CD4-positive, alpha-beta memory T cell (primary cell): ENCODE data around the gene ENPP4. TPM values are rescaled to one million over a fixed set of nuclear protein-coding genes. Genes with fewer than 3 reads are reported as not detected.

Experiments
- CTCF ChIA-PET: fragments of 350-600 bp; sonication (Branson Sonifier 250); formaldehyde crosslinking; loops from one replicate; lab custom pipeline; 2021; ENCODE audit warnings: inconsistent platforms; ENCODE audit not compliant: partially characterized antibody; lab: Charles Lee
- POLR2A ChIA-PET: fragments of 350-600 bp; sonication (Branson Sonifier 250); formaldehyde crosslinking; loops from one replicate; lab custom pipeline; 2021; ENCODE audit not compliant: partially characterized antibody; lab: Charles Lee
- DNase-seq, 5 donors: peaks; one replicate each; pipeline versions ENCODE4 v3.0.0 to v3.0.0-alpha.2; 2020 to 2022; ENCODE audit warnings: mixed read lengths in 1 of 5
- H3K27ac ChIP-seq: one replicate; pipeline ENCODE4 v1.7.0; 2013; ENCODE audit warnings: low read depth, low read length
- H3K27me3 ChIP-seq: 2 replicates; pipeline ENCODE4 v1.7.0; 2013; ENCODE audit warnings: mild to moderate bottlenecking, low read length, moderate library complexity; ENCODE audit not compliant: insufficient read depth
- H3K36me3 ChIP-seq: 2 replicates; pipeline ENCODE4 v1.7.0; 2013; ENCODE audit warnings: mild to moderate bottlenecking, low read length, moderate library complexity; ENCODE audit not compliant: insufficient read depth
- H3K4me1 ChIP-seq: 2 replicates; pipeline ENCODE4 v1.7.0; 2013; ENCODE audit warnings: mild to moderate bottlenecking, low read length, moderate library complexity; ENCODE audit not compliant: insufficient read depth
- H3K4me3 ChIP-seq, 2 donors: one replicate each; pipeline ENCODE4 v1.7.0; 2013; ENCODE audit warnings: low read length in 2 of 2, mild to moderate bottlenecking in 1 of 2
- H3K9me3 ChIP-seq, 2 donors: one replicate each; pipeline ENCODE4 v1.7.0; 2013; ENCODE audit warnings: low read length in 2 of 2, control low read depth in 1 of 2; ENCODE audit not compliant: control insufficient read depth in 1 of 2
- H3K27ac Mint-ChIP-seq, 7 donors: one replicate each; pipeline ENCODE4 v1.8.0; 2020 to 2021; ENCODE audit warnings: mixed read lengths in 7 of 7, mild to moderate bottlenecking in 6 of 7, inconsistent platforms in 3 of 7, moderate library complexity in 3 of 7
- H3K27me3 Mint-ChIP-seq, 2 donors: one replicate each; pipeline ENCODE4 v1.8.0; 2020 to 2021; ENCODE audit warnings: mixed read lengths in 2 of 2
- H3K36me3 Mint-ChIP-seq, 2 donors: one replicate each; pipeline ENCODE4 v1.8.0; 2020 to 2021; ENCODE audit warnings: mixed read lengths in 2 of 2, inconsistent platforms in 1 of 2, mild to moderate bottlenecking in 1 of 2
- H3K4me1 Mint-ChIP-seq, 4 donors: one replicate each; pipeline ENCODE4 v1.8.0; 2020 to 2021; ENCODE audit warnings: mixed read lengths in 4 of 4, mild to moderate bottlenecking in 1 of 4
- H3K4me3 Mint-ChIP-seq, 8 donors: one replicate each; pipeline ENCODE4 v1.8.0; 2020 to 2021; ENCODE audit warnings: mixed read lengths in 8 of 8, mild to moderate bottlenecking in 7 of 8, moderate library complexity in 6 of 8, inconsistent platforms in 3 of 8
- H3K9me3 Mint-ChIP-seq, 8 donors: one replicate each; pipeline ENCODE4 v1.8.0; 2020 to 2021; ENCODE audit warnings: mixed read lengths in 8 of 8, mild to moderate bottlenecking in 5 of 8, inconsistent platforms in 3 of 8, moderate library complexity in 1 of 8
- intact Hi-C: fragments of 100-400 bp; cut with micrococcal nuclease; formaldehyde crosslinking; loops from one replicate; pipeline ENCODE4 v1.15.1; 2023
- polyA plus RNA-seq, 2 donors: library from polyadenylated mRNA; unstranded; fragments of 300-500 nt; fragmentation: Illumina TruSeq; gene quantifications; one replicate each; pipeline ENCODE4 v1.2.3, GENCODE V29; 2021
- total RNA-seq, 2 experiments: library from RNA; stranded (reverse); gene quantifications; one replicate each; pipeline ENCODE4 v1.2.3, GENCODE V29; 2021

ENPP4 gene
- total and polyA plus RNA-seq, 4 experiments from 2014 or later, result 3.2 to 11.1 (median 7.7) TPM

DNA sequence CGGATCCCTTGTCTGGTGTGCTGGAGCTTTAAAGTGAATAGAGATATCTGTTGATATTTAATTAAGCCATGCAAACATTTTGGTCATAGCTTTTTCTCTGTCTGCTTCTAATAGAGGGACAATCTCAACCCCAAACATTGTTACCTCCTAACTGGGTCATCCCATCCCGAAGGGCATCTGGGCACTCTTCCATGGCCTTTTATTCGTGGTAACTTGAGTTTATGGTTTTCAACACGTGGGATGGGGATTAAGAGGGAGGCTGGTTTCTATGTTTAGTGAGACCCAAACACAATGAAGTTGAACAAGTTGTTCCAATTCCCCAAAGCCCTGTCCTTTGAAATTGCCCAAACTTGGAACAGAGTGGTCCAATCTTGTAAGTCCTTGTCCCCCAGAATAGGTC is 42.4 kb downstream of the ENPP4 start:
- Mint-ChIP-seq H3K4me3 (peak overlapping the region in 3 of 8 donors; percentile 7 to 61 (median 57)), H3K27me3 (peaks cover 9 to 25% of the 10 kb centered on the region in 2 donors)

GRCh38 chr6:46174904-46175303 is 45.1 kb downstream of the ENPP4 start:
- DNase-seq, result peak in 2 of 5 donors; percentile 1 to 5
- Histone ChIP-seq H3K36me3 (no peaks in the 10 kb centered on the region), H3K4me3 (no peak overlapping the region), H3K4me1 (peaks cover 20% of the 10 kb centered on the region), H3K27ac (no peak overlapping the region), H3K27me3 (no peaks in the 10 kb centered on the region), H3K9me3 (no peaks in the 10 kb centered on the region)
- peak overlapping the region in 6 of 7 donors; percentile 22 to 85 (median 65) for H3K27ac Mint-ChIP-seq
- POLR2A ChIA-PET, result no interaction called here
- CTCF ChIA-PET, result interaction anchor here (1.8 kb wide), 1 partner anchor 84 kb away, joined by 5 read pairs; no protein-coding TSS in a partner anchor
- peaks cover 7 to 20% of the 10 kb centered on the region in 2 donors for H3K27me3 Mint-ChIP-seq
- H3K36me3 Mint-ChIP-seq, result no peaks in the 10 kb centered on the region
- peak overlapping the region in 1 of 8 donors; percentile 7 for H3K4me3 Mint-ChIP-seq
- intact Hi-C loops, result no loop called here
- H3K4me1 Mint-ChIP-seq, result peaks cover 10 to 38% (median 22%) of the 10 kb centered on the region in 4 donors
- peaks cover 0 to 3% (median 0%) of the 10 kb centered on the region in 8 donors for H3K9me3 Mint-ChIP-seq

More for the DNA sequence above, 42.4 kb downstream of the ENPP4 start:
- Mint-ChIP-seq H3K36me3 (no peaks in the 10 kb centered on the region), H3K4me1 (peaks cover 11 to 41% (median 23%) of the 10 kb centered on the region in 4 donors), H3K27ac (no peak overlapping the region), H3K9me3 (no peaks in the 10 kb centered on the region)
- intact Hi-C loops, result no loop called here
- Histone ChIP-seq H3K27me3 (no peaks in the 10 kb centered on the region), H3K36me3 (no peaks in the 10 kb centered on the region), H3K9me3 (no peaks in the 10 kb centered on the region), H3K4me3 (no peak overlapping the region), H3K4me1 (peaks cover 21% of the 10 kb centered on the region), H3K27ac (no peak overlapping the region)
- ChIA-PET CTCF (no interaction called here), POLR2A (no interaction called here)
- DNase-seq, result no peak

DNA sequence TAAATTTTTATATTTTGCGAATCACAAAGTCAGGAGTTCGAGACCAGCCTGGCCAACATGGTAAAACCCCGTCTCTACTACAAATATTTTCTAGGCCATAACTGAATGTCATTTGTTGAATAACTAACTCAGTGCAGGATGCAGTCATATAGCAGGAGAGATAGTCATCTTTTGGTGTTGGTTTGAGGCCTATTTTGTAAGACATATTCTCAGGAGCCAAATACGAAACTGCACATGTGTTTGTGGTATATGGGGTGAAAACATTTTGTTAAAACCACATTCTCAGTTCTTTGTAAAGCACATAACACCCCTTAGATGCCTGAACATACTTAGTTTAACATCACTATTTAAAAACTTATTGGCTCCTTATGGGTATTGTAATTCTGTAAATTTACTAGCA is 45.7 kb downstream of the ENPP4 start:
- Mint-ChIP-seq H3K36me3 (no peaks in the 10 kb centered on the region), H3K4me3 (peak overlapping the region in 4 of 8 donors; percentile 1 to 38 (median 6)), H3K4me1 (peaks cover 6 to 33% (median 16%) of the 10 kb centered on the region in 4 donors), H3K27me3 (peaks cover 3 to 15% of the 10 kb centered on the region in 2 donors), H3K9me3 (peaks cover 0 to 3% (median 0%) of the 10 kb centered on the region in 8 donors), H3K27ac (peak overlapping the region; percentile 22 to 85 (median 63))
- DNase-seq, result peak in 4 of 5 donors; percentile 44 to 61 (median 46)
- no peaks in the 10 kb centered on the region for H3K27me3 ChIP-seq
- H3K9me3 ChIP-seq, result no peaks in the 10 kb centered on the region
- no peaks in the 10 kb centered on the region for H3K36me3 ChIP-seq
- H3K4me3 ChIP-seq, result no peak overlapping the region
- H3K27ac ChIP-seq, result no peak overlapping the region
- POLR2A ChIA-PET, result interaction anchor here (1.1 kb wide), 1 partner anchor 46 kb away, joined by 4 read pairs; the partner anchor contains the start of gene ENPP4
- CTCF ChIA-PET, result interaction anchor here (1.2 to 1.8 kb wide), 2 partner anchors 11 to 85 kb away, joined by 4 to 5 read pairs; no protein-coding TSS in a partner anchor
- intact Hi-C loops, result no loop called here
- H3K4me1 ChIP-seq, result peaks cover 15% of the 10 kb centered on the region

- no peaks in the 10 kb centered on the region for H3K9me3 ChIP-seq
- POLR2A ChIA-PET, result interaction anchor here (1.1 kb wide), 1 partner anchor 47 kb away, joined by 4 read pairs; the partner anchor contains the start of gene ENPP4
- no peaks in the 10 kb centered on the region for H3K27me3 ChIP-seq
- no peak overlapping the region for H3K4me3 ChIP-seq
- peaks cover 5 to 29% (median 13%) of the 10 kb centered on the region in 4 donors for H3K4me1 Mint-ChIP-seq
- no peaks in the 10 kb centered on the region for H3K36me3 Mint-ChIP-seq
- peaks cover 0 to 3% (median 0%) of the 10 kb centered on the region in 8 donors for H3K9me3 Mint-ChIP-seq
- peaks cover 13% of the 10 kb centered on the region for H3K4me1 ChIP-seq
- no peak for DNase-seq
- peaks cover 3 to 12% of the 10 kb centered on the region in 2 donors for H3K27me3 Mint-ChIP-seq
- intact Hi-C loops, result no loop called here
- CTCF ChIA-PET, result interaction anchor here (0.6 to 1.2 kb wide), 2 partner anchors 11 to 15 kb away, joined by 4 to 5 read pairs; no protein-coding TSS in a partner anchor
- no peak overlapping the region for H3K27ac ChIP-seq
- H3K27ac Mint-ChIP-seq, result peak overlapping the region in 2 of 7 donors; percentile 24 to 74
- no peaks in the 10 kb centered on the region for H3K36me3 ChIP-seq
- peak overlapping the region in 1 of 8 donors; percentile 7 for H3K4me3 Mint-ChIP-seq
Measured at GRCh38 chr6:46175976-46176375, 46.2 kb downstream of the ENPP4 start.

- no peak for DNase-seq
- H3K4me1 Mint-ChIP-seq, result no peaks in the 10 kb centered on the region
- peaks cover 9 to 17% of the 10 kb centered on the region in 2 donors for H3K27me3 Mint-ChIP-seq
- intact Hi-C loops, result no loop called here
- H3K9me3 ChIP-seq, result no peaks in the 10 kb centered on the region
- ChIA-PET CTCF (no interaction called here), POLR2A (no interaction called here)
- H3K36me3 Mint-ChIP-seq, result no peaks in the 10 kb centered on the region
- no peaks in the 10 kb centered on the region for H3K27me3 ChIP-seq
- H3K27ac Mint-ChIP-seq, result no peak overlapping the region
- no peak overlapping the region for H3K4me3 Mint-ChIP-seq
- H3K36me3 ChIP-seq, result no peaks in the 10 kb centered on the region
- H3K4me3 ChIP-seq, result no peak overlapping the region
- H3K27ac ChIP-seq, result no peak overlapping the region
- H3K4me1 ChIP-seq, result no peaks in the 10 kb centered on the region
- no peaks in the 10 kb centered on the region for H3K9me3 Mint-ChIP-seq
Measured at GRCh38 chr6:46184114-46184513, 54.3 kb downstream of the ENPP4 start.

DNA sequence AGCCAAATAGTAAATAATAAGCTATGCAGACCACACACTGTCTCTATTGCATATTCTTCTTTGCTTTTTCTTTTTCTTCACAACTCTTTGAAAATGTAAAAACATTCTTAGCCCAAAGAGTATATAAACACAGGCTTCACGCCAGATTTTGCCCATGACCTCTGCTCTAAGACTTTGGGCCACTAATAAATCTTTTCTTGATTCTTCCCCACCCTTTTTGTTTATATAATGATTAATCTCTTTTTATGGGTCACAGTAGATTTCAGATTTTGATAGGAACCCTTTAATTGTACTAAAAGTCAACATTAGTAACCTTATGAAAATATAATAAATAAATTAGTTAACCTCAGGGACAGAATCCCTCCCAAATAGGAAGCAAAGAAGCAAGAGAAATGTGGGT is 56.8 kb downstream of the ENPP4 start:
- H3K36me3 Mint-ChIP-seq, result no peaks in the 10 kb centered on the region
- H3K27me3 ChIP-seq, result no peaks in the 10 kb centered on the region
- intact Hi-C loops, result no loop called here
- H3K4me1 Mint-ChIP-seq, result no peaks in the 10 kb centered on the region
- H3K27ac Mint-ChIP-seq, result no peak overlapping the region
- H3K9me3 ChIP-seq, result no peaks in the 10 kb centered on the region
- no peak overlapping the region for H3K4me3 Mint-ChIP-seq
- ChIA-PET POLR2A (no interaction called here), CTCF (interaction anchor here (1.5 kb wide), 1 partner anchor 11 kb away, joined by 4 read pairs; no protein-coding TSS in a partner anchor)
- no peaks in the 10 kb centered on the region for H3K36me3 ChIP-seq
- DNase-seq, result no peak
- no peak overlapping the region for H3K4me3 ChIP-seq
- peaks cover 8 to 23% of the 10 kb centered on the region in 2 donors for H3K27me3 Mint-ChIP-seq
- H3K4me1 ChIP-seq, result no peaks in the 10 kb centered on the region
- no peaks in the 10 kb centered on the region for H3K9me3 Mint-ChIP-seq
- H3K27ac ChIP-seq, result no peak overlapping the region

DNA sequence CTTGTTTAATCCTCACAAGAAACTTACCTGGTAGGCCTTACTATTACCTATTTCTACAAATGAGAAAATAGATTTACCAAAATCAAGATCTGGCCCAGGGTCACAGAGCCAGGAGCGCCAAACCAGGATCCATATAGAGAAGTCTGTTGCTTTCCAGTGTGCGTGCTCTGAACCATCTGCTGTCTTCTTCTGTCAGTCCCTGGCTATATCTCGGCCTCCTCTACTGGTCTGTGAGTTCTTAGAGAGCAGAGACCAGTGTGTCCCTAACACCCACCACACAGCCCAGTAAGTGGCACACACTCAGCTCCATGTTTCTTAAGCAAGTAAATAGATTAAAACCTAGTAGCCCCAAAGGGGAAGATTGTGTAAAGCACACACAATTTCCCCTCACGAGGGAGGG is 59.9 kb downstream of the ENPP4 start:
- Mint-ChIP-seq H3K4me3 (no peak overlapping the region), H3K27me3 (peaks cover 5 to 23% of the 10 kb centered on the region in 2 donors), H3K36me3 (no peaks in the 10 kb centered on the region), H3K9me3 (no peaks in the 10 kb centered on the region), H3K4me1 (no peaks in the 10 kb centered on the region), H3K27ac (no peak overlapping the region)
- ChIA-PET POLR2A (no interaction called here), CTCF (no interaction called here)
- Histone ChIP-seq H3K4me3 (no peak overlapping the region), H3K9me3 (no peaks in the 10 kb centered on the region), H3K27me3 (no peaks in the 10 kb centered on the region), H3K27ac (no peak overlapping the region), H3K4me1 (no peaks in the 10 kb centered on the region), H3K36me3 (no peaks in the 10 kb centered on the region)
- intact Hi-C loops, result no loop called here
- DNase-seq, result no peak
